ENCODE measurements around the gene NWD2.
"Not testable (repeated sequence)": the region's sequence is repeated elsewhere in the genome, so short reads cannot be mapped to it uniquely, and the experiment has no call there.

The NWD2 gene, protein sequence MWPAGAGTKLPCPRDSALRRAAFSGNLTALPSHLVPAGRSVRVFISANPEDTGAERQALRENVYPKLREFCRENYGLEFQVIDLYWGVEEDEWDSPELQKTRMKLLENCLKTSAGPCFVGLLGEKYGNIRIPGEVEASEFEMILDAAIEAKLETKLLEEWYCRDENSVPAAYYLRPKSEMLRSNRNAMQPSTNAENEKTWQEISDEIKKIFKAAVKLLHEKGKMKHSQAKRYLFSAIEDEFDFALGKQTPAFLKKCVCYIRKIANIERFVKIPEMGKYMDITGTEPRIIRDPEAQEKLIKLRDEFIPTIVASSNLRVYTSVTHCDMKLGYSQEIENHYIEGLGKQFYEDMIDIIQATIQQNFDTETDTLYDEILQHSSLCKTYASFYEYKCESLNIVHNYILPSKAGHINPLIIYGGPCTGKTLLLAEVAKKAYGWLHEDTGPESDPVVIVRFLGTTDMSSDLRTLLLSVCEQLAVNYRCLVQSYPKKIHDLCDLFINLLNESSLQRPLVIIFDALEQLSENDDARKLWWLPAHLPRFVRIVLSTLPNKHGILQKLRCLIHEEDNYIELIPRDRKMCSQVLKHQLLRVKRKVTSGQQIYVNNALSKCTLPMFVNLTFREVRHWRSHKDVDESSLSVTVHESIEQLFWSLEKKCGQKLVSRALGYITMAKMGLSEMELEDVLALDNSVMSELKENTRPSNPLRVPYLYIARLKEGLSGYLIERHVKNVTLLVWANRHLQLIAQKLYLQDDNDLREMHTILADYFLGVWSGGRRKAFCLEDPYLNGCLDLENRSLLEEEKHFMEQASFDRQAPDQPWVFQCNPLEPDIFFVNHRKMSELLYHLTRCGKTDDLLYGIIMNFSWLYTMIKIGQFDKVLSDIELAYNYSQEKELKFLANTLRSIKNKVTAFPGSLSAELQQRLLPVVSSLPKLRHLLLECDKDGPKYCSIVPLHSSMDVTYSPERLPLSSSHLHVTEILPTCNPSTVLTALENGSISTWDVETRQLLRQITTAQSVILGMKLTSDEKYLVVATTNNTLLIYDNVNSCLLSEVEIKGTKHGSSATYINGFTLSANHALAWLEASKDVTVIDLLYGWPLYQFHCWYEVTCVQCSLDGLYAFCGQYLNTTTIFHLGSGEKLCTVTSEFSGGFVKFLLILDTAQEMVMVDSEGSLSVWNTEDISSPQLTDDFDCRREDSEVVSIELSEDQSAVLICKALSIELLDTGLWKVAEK (N-terminal part only)

DNA sequence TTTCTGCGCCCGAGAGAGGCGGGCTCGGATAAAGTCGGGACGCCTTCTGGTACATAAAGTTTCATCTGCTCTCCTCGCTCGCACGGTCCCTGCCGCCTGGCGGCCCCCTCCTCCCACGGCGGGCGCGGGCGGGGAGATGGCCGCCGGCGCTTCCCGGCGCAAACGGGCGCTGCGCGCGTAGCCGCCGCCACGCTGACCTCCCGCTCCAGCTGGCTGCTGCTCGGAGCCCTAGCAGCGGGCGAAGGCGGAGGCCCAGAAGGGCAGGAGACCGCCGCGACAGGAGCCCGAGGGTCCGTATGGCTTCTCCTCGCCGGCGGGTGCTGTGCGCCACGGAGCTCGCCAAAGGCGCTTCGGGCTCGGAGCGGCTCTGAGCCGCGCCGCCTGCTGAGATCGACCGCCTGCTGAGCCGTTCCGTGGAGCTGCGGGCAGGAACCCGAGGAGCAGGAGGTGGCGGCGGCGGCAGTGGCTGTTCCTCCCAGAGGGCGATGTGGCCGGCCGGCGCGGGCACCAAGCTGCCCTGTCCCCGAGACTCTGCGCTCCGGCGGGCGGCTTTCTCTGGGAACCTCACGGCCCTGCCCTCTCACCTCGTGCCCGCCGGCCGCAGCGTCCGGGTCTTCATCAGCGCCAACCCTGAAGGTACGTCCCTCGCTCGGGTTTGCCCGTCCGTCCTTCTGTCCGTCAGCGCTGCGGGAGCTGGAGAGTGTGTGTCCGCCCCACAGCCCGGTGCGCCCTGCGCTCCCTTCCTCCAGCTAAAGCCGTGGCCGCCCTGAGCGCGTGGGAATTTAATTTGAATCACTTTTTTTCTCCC lies at the start of gene NWD2:
TSS of gene NWD2 (plus strand) at position 161 of the 808 bp plus-strand sequence. CDS start at position 486, 325 bp downstream.
- no peak for DNase-seq

DNA sequence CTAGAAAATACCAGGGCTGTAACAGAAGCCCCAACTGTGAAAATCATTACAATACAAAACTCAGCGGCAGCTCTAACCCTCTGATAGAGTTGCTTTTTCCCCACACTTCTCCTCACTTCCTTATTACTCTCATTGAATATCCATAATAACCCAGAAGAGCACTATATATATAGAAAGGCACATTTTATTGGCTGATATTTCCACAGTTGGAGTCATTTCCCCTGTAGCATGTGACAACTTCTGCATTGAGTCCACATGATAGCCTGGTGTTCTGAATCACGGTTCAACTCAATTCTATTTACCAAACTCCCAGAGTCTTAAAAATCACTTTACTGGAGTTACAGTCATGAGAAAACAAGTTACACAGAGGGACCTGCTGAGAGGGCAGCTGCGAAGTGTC lies 46.6 kb upstream of the NWD2 start:
- no peak for DNase-seq

DNA sequence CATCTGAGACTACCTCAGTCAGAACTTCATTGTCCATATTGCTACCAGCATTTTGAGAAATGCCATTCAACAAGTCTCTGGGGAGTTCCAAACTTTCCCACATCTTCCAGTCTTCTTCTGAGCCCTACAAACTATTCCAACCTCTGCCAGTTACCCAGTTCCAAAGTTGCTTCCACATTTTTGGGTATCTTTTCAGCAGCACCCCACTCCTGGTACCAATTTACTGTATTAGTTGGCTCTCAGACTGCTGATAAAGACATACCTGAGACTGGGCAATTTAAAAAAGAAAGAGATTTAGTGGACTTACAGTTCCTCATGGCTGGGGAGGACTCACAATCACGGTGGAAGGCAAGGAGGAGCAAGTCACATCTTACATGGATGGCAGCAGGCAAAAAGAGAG lies 39.8 kb upstream of the NWD2 start:
- not testable (repeated sequence) for DNase-seq

DNA sequence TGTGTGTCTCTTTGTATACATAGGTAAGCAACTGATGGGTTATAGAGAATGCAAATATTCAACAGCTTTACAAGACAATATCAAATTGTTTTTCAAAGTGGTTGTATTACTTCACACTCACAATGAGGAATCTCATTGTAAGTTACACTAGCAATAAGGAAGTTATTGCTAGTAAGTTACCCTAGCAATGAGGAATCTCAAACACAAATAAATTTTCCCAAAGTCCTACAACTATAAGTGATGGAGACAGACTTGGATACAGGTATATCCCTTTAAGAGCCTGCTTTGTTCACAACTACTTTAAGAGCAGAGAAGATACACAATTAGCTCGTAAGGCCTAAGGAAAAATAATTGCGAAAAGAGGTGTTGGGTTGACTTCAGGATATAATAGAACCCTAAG lies 28.3 kb upstream of the NWD2 start:
- no peak for DNase-seq

DNA sequence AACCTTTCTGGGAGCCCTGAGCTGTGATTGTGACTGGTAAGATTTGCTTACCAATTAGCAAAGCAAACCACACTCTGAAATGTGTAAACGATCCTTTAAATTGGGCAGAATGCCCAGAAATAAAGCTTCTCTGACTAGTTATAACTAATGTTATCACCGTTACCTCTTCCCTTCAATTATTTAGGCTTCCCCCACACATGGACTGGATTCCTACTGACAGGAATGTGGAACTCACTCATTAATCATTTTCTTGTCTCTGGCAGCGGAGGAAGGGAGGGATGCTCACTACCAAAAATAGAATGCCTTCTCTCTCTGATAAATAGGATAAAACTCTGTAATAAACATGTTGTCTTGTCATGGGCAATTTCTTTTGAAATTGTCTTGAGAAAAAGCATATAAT lies 25.3 kb upstream of the NWD2 start:
- DNase-seq: no peak

DNA sequence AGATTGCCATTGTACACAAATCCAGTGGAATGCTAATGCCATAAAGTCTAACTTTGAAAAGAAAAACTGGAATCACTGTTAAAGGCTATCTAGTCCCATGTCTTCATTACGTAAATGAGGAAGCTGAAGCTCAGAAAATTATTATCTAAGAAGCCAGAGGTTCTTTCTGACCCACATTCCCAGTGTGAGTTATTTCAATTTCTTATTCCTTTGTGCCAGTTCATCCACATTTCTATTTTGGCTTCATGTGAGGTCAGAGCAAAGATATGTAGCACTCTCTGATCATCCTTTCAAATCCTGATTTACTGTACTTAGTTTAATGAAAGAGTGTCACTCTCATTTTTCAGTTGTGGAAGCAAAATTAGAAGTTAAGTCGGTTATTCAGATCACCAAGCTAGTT lies 24.6 kb upstream of the NWD2 start:
- no peak for DNase-seq

DNA sequence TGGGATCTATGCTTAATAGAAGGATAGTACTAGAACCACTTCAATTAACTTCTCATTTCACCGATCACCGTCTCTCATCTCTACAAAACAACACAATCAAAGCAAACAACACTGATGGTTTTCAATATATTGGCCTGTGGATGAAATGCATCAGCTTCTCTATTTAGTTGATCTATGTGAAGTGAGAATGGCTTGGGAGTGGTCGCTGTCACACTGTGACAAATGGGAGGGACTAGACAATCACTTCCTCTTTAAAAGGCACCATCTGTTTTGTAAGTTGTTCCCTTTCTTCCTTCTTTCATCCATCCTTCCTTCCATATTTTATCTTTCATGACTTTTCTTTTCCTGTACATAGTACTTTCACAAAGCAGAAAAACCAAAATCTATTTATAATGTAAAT lies 23.9 kb upstream of the NWD2 start:
- DNase-seq: no peak

DNA sequence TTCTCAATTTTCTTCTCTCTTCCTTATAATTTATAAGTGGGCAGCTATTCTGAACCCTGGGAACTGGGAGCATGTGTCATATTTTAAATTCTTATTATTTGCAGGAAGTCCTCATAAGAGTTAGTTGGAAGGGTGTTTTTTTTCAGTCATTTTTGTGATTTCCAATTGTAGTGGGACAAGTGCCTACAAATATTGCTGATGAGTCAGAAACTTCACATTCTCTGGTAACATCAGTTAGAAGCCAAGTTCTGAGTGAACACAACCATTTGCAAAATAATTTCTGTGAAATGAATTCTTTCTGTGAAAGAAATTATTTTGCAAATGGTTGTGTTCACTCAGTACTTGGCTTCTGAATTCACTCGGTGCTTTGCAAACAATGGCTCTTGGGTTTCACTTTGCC lies 20.8 kb upstream of the NWD2 start:
- no peak for DNase-seq

DNA sequence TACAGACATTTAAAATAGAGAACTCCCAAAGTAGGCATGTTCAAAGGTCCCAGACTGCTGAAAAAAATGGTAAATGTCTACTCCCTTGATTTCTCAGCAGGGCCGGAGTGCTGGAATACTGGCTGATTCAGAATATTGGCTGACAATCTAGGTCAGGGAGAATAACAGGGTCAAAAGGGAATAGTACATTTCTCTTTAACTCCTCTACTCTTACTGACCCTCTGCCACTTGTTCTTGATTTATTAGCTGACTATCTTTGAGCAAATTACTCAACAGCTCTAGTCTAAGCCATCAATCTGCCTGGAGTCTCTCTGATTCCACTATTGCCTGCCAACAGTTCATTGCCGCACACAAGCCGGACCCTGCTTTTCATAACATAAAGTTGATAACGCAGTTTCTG lies 19.7 kb upstream of the NWD2 start:
- DNase-seq: no peak

DNA sequence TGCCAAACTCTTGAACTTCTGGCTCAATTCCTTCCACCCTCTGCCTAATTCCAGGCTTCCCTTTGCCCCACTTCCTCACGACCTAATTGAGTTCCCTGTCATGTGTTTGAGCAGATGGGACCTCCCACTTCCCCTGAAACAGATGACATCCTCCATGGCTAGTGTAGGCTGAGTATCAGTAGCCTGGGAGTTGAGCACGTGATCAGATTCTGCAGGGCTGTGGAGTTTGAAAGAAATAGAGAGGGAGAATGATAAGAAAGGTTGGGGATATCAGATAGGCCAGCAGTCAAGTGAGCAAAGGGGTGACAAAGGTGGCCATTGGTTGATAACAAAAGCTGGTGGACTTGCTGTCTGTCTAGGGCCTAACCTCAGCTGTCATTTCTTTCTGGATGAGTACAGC lies 18.8 kb upstream of the NWD2 start:
- DNase-seq: no peak

DNA sequence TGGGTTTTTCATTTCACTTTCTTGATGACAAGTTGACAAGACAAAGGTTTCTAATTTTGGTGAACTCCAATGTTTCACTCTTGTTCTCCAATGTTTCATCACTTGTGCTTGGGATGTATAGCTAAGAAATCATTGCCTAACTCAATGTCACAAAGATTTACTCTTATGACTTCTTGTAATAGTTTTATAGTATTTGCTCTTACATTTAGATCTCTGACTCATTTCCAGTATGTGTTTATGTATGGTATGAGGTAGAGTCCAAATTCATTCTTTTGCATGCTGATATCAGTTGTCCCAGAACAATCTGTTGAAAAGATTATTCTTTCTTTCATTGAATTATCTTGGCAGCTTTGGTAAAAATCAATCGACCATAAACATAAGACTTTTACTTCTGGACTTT lies 12.2 kb upstream of the NWD2 start:
- DNase-seq: no peak

DNA sequence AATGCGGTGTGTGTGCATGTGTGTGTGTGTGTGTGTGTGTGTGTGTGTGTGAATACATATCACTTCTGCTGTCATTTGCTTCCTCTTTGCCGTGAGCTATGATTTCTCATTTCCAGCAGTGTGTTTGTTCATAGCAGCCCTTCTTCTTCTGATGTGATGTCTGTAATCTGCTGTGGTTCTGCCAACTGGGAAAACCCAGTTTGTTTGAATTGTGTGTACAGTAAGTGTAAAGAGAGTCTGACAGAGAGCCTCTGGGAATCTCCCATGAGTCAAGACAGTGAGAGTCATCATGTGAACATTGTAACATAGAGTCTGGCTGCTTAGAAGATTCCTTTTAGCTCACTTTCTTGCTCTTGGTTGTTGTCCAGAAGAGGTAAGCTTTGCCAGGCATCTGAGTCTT lies 8.4 kb upstream of the NWD2 start:
- DNase-seq: no peak

DNA sequence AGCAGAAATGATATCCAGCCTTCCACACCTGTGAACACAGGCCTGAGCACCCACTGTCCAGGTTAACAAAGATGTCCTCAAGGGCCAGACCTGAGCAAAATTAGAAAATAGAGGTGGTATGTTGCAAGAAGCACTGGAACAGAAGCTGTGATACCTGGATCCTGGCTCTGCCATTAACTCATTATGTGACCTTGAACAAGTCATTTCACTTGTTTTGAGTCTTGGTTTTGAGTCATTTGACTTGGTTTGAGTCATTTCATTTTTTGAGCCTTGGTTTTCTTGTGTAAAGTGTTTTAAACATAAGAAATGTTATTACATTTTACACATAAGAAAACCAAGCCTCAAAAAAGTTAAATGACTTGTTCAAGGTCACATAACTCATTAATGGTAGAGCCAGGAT lies 2.9 kb upstream of the NWD2 start:
- no peak for DNase-seq

DNA sequence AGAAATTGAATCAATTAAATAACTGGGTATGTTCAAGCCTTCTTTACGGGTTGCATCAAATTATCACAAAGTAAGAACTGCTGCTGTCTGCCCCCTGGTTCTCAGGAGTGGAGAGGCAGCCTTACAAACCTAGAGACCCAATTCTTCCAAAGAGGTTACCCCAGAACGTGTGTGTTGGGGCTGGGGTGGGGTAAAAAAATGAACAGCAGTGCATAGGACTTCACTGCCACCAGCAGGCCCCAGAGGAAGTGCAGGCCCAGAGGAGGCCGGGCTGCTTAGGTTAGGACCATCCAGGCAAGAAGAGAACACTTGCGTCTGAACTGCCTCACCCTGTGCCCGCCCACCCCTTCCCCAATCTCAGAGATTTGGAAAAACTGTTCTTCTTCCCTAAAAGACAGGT lies 1.5 kb upstream of the NWD2 start:
- DNase-seq: no peak

DNA sequence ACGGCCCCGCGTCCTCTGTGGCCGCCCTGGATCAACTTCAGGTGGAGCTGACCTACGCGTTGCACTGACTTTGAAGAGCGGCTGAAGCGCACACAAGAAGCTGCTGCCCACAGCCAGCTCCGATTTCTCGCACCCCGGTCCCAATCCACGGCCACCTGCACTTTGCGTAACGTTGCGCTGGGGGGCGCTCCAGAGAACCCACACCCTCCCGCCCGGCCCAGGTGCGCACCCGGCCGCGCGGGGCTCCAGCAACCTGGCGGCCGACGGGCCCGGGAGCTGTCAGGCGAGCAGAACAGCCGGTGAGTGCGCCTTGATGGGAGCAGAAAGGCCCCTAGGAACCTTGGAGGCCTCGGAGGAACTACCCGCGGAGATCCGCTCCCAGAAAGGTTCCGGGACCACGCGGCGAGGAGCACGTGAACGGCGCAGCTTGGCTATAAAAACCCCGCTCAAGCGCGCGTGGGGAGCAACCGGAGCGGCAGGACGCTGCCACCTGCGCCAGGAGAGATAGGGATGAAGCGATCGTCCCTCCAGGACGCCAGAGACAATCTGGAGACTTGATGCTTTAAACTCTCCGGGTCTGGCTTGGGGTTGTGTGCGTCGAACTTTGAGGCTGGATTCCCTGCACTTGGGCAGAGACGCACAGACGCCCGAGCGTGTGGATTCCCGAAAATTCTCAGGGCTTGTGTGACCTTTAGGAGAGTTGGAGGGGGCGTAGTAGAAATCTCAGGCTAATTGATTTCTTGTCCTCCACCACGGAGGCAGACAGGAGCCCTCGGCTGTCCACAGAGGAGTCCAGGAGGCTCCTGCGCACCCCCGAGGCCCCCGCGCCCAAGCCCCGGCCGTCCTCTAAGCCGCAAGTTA lies 591 bp upstream of the NWD2 start:
- no peak for DNase-seq

DNA sequence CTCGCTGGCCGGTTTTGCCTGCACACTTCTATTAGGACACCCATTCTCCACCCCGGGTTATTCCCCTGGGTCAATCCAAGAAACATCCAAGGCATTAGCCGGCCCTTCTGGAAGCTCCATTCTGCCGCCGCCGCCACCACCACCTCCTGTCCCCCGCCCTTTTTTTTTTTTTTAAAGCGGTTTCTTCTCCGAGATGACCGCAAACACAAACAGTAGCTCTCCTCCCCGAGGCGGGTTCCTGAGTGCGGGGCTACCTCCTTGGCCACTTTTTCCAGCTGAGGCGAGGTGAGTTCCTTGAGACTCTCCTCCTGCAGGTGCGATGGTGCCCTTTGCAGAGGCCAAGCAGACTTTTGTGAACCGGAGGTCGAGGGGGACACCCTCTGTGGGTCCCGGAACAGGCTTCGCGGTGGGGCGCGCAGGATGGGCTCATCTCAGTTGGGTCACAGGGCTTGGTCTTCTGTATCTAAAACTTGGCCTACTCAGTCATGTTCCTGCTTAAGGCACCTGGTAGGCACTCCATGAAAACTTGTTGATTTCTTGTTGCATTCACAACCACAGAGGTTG lies 930 bp downstream of the NWD2 start:
- no peak for DNase-seq

DNA sequence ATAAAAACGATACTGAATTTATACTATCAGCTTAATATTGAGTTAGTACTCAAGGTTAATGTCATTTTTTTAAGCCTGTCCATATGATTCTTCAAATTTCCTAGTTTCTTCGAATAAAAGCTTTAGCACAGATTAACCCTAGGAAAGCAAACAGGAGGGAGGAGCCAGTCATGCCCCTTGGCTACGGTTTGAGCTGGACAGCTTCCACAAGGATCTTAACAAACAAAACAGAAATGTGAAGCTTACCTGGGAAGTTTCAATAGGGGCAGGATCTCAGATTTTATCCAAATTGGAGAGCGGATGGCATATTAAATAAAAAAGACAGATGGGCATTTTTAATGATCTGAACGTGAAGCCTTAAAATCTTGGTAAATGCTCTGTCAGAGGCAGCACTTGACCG lies 2.3 kb downstream of the NWD2 start:
- no peak for DNase-seq

DNA sequence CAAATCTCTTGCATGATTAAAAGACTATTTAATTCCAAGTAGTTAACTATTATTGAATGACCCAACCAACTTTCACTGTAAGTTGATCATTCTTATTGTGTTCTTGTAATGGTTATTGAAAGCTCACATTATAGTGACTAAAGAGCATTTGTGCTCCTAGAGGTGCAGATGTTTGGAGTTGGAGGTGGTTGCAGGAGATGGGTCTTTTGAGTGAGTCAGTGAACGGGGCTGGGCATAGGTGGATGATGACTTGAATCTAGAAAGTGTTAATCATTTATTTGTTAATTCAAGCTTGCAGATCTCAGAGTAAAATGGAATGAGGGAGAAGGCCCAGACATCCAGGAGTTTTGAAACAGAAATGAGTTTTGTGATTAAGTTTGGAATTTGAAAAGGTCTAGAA lies 13.7 kb downstream of the NWD2 start:
- no peak for DNase-seq

DNA sequence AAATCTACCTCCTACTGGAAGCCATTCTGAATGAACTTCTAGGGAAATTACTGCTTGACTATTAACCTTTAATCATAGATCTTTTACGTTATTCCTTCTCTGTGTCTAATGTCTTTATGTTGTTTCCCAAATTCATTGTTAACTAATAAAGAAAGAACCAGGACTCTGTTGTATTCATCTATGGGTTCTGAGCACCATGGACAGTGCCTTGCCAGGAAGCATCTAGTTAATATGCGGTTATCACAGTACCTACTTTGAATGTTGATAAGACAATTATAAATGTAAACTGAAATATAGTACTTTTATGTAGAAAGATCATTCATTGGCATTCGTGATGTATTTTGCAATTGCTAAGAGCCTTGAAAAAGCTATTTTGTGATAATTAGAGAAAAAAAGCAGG lies 23.8 kb downstream of the NWD2 start:
- DNase-seq: no peak

DNA sequence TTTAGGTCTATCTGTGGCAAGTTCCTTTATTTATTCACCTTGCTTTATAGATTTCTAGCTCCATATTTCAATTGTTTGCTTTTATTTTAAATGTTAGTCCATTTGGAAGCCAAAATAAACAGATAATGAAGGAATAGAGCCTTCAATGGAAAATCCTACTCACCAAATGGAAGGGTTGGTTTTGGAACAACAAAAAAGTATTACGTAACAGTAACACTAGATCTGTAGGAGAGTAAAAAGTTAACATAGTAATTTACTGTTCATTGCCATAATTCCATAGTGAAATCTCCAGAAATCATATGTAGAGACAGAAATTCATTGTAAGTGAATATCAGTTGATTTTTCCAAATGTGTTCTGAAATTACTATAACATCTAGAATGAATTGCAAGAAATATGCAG lies 34.6 kb downstream of the NWD2 start:
- no peak for DNase-seq

DNA sequence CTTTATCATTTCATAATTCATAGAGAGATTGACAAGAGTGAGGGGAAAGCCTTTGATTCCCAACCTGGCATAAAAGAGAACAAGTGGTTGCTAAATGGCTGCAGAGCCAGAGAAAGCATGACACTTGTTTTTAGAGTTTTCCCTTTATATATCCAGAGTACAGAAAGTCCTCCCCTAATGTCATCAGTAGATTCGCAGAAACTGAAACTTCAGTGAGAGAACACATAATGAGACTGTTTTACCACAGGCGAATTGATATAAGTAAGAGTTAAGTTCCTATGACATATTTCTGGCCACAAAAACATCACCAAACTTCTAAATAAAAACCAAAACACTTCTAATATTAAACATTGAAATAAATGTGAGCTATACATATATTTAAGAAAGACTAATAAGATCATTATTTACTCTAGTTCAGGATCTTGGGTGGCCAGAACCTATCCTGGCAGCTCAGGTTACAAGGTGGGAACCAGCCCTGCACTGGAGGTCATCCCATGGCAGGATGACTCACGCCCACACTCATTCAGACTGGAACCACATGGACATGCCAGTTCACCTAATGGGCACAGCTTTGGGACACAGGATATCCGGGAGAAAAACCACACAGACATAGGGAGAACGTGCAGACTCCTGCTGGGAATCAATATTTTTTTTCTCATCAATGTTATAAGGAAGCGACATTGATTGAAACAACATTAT lies 35.5 kb downstream of the NWD2 start:
- DNase-seq: no peak

Data from activated T-cell treated with anti-CD3 and anti-CD28 coated beads for 4 hours (primary cell).